Measurements from ENCODE around the gene AK8. TPM values are rescaled to one million over a fixed set of nuclear protein-coding genes. Genes with fewer than 3 reads are reported as not detected.
"Not testable (repeated sequence)": the region's sequence is repeated elsewhere in the genome, so short reads cannot be mapped to it uniquely, and the experiment has no call there.

AK8 gene
- total and polyA plus RNA-seq, 2 of the 4 experiments (the other 2 are of a cell fraction) = under 0.01 to 0.09 TPM

GRCh38 chr9:132711152-132711551, 166.9 kb downstream of the AK8 start:
- H3K4ac ChIP-seq (ENCODE audit: low read depth, low read length); H3K4me1 ChIP-seq (ENCODE audit: control insufficient read depth, insufficient read depth, low read length); POLR2A ChIA-PET (ENCODE audit: unreplicated experiment); H3K23ac ChIP-seq (ENCODE audit: low read depth, low read length); H2BK15ac ChIP-seq (ENCODE audit: low read depth, low read length); H3K18ac ChIP-seq (ENCODE audit: low read depth, low read length); H4K5ac ChIP-seq (ENCODE audit: low read depth, low read length); H3K4me2 ChIP-seq (ENCODE audit: low read depth, low read length); DNase-seq; in situ Hi-C loops (cut with MboI; ENCODE audit: low sequenced_read_pairs); H3K36me3 ChIP-seq (ENCODE audit: control insufficient read depth, insufficient read depth, low read length); CTCF ChIA-PET; H2AK9ac ChIP-seq (replicated peaks; ENCODE audit: low read depth, low read length, poor library complexity); H2AK5ac ChIP-seq (ENCODE audit: low read depth, low read length); H3K79me1 ChIP-seq (ENCODE audit: low read depth in 1 of 2, low read length in 2 of 2); H3K9ac ChIP-seq (ENCODE audit: low read depth, low read length); H3K56ac ChIP-seq (ENCODE audit: extremely low read depth, insufficient read depth, low read length); H4K91ac ChIP-seq (ENCODE audit: insufficient read depth, low read depth, low read length); H3K14ac ChIP-seq (replicated peaks; ENCODE audit: low read depth, low read length); H2BK5ac ChIP-seq (ENCODE audit: low read depth, low read length, poor library complexity, severe bottlenecking); ATAC-seq (ENCODE audit: low read depth); BruUV-seq (replicated peaks); H2BK120ac ChIP-seq (ENCODE audit: low read depth, low read length); H3K27ac ChIP-seq (ENCODE audit: insufficient read depth, low read length); H4K20me1 ChIP-seq (ENCODE audit: insufficient read depth, low read length); H2AFZ ChIP-seq (replicated peaks; ENCODE audit: low read length, poor library complexity); H2BK20ac ChIP-seq (ENCODE audit: low read depth, low read length); intact Hi-C loops (cut with micrococcal nuclease); H4K8ac ChIP-seq (ENCODE audit: low read depth in 2 of 2, low read length in 2 of 2); H3K4me3 ChIP-seq (ENCODE audit: insufficient read depth, low read depth, low read length); H3K9me3 ChIP-seq (ENCODE audit: control insufficient read depth, insufficient read depth, low read length); H3K9me1 ChIP-seq (ENCODE audit: insufficient read depth, low read length); dilution Hi-C loops (cut with HindIII; ENCODE audit: low sequenced_read_pairs, unreplicated experiment): not testable (repeated sequence)
- no CpG with 5 or more reads among the region's 5 CpGs for WGBS, 2 experiments (ENCODE audit: extremely low coverage in 2 of 2, insufficient read length in 1 of 2)
- peaks cover 12% of the 10 kb centered on the region for H3K27me3 ChIP-seq (ENCODE audit: control insufficient read depth, insufficient read depth, low read length)

Measured in IMR-90 (cell line).